Endothelial cell of umbilical vein (primary cell): Measurements from ENCODE around the gene SSC4D. TPM values are rescaled to one million over a fixed set of nuclear protein-coding genes. Genes with fewer than 3 reads are reported as not detected.

Experiments
- BruUV-seq: library from RNA; stranded (reverse); fragments of 400-500 nt; replicated peaks from 2 replicates; lab custom pipeline; 2021; lab: Mats Ljungman, UMichigan
- CTCF ChIA-PET: fragments of 300-600, 350-600 bp; sonication (Branson Sonifier 250); formaldehyde crosslinking; loops from one replicate; lab custom pipeline; 2021; ENCODE audit warnings: antibody characterized with exemption, inconsistent platforms; lab: Charles Lee
- POLR2A ChIA-PET: fragments of 300-600, 350-600 bp; sonication (Branson Sonifier 250); formaldehyde crosslinking; loops from one replicate; lab custom pipeline; 2021; ENCODE audit warnings: antibody characterized with exemption, inconsistent platforms; lab: Charles Lee
- DNase-seq: peaks from one replicate; pipeline ENCODE4 v3.0.0-alpha.2; 2011; ENCODE audit warnings: low read depth, low spot score
- FAIRE-seq: peaks from 2 replicates; lab custom pipeline; 2011; peaks lifted over from hg19 to GRCh38; lab: Jason Lieb, UNC
- H2AFZ ChIP-seq: 2 replicates; pipeline ENCODE4 v1.6.0; 2012; ENCODE audit warnings: low read depth, low read length, control low read depth, inconsistent platforms
- H3K27ac ChIP-seq: 2 replicates; pipeline ENCODE4 v1.5.1; 2011; ENCODE audit warnings: low read depth, mild to moderate bottlenecking, control low read depth, low read length, moderate library complexity; ENCODE audit not compliant: insufficient read depth
- H3K27me3 ChIP-seq, 2 experiments: 2 replicates each; pipeline versions ENCODE4 v1.6.0 to v1.6.1; 2011; ENCODE audit warnings: low read length in 2 of 2, mixed read lengths in 1 of 2; ENCODE audit not compliant: control insufficient read depth in 2 of 2, insufficient read depth in 2 of 2
- H3K36me3 ChIP-seq, 2 experiments: 2 replicates in 1 of 2; 3 replicates in 1 of 2; pipeline ENCODE4 v1.5.1; 2011; ENCODE audit warnings: low read length in 2 of 2, mild to moderate bottlenecking in 1 of 2, moderate library complexity in 1 of 2; ENCODE audit not compliant: control insufficient read depth in 2 of 2, insufficient read depth in 2 of 2; ENCODE audit errors: extremely low read depth in 1 of 2
- H3K4me1 ChIP-seq: 3 replicates; pipeline ENCODE4 v1.5.1; 2011; ENCODE audit warnings: mild to moderate bottlenecking, low read length; ENCODE audit not compliant: control insufficient read depth, insufficient read depth; ENCODE audit errors: extremely low read depth
- H3K4me2 ChIP-seq: 2 replicates; pipeline ENCODE4 v1.6.1; 2011; ENCODE audit warnings: low read length, control low read depth, mixed read lengths; ENCODE audit not compliant: insufficient read depth
- H3K4me3 ChIP-seq, 3 experiments: fragments of 200-600 bp in 1 of 3; sonication (generic), shearing (Covaris generic) in 1 of 3; replicated peaks in 1 of 3; 2 replicates each; pipeline ENCODE4 v1.5.1; 2011 to 2016; ENCODE audit warnings: control low read depth in 3 of 3, low read length in 3 of 3, mild to moderate bottlenecking in 2 of 3, inconsistent platforms in 1 of 3, low read depth in 1 of 3, moderate library complexity in 1 of 3; ENCODE audit not compliant: insufficient read depth in 1 of 3
- H3K79me2 ChIP-seq: 2 replicates; pipeline ENCODE4 v1.6.0; 2012; ENCODE audit warnings: low read length, inconsistent platforms; ENCODE audit not compliant: control insufficient read depth, insufficient read depth
- H3K9ac ChIP-seq: replicated peaks from 2 replicates; pipeline ENCODE3; 2011; ENCODE audit warnings: low read length, control low read depth; ENCODE audit not compliant: insufficient read depth; ENCODE audit errors: extremely low read depth
- H3K9me1 ChIP-seq: replicated peaks from 3 replicates; pipeline ENCODE4 v1.6.0; 2011; ENCODE audit warnings: mild to moderate bottlenecking, low read length; ENCODE audit not compliant: control insufficient read depth, insufficient read depth; ENCODE audit errors: extremely low read depth
- H3K9me3 ChIP-seq: replicated peaks from 2 replicates; pipeline ENCODE4 v1.5.1; 2012; ENCODE audit warnings: low read length, inconsistent platforms; ENCODE audit not compliant: control insufficient read depth, insufficient read depth
- H4K20me1 ChIP-seq: replicated peaks from 2 replicates; pipeline ENCODE3; 2011; ENCODE audit warnings: mild to moderate bottlenecking, low read length; ENCODE audit not compliant: control insufficient read depth, insufficient read depth; ENCODE audit errors: extremely low read depth
- CTCF ChIP-seq, 2 donors: IDR thresholded peaks; 1 replicate in 1 of 2; 2 replicates in 1 of 2; pipeline ENCODE4 v1.5.1; 2011; ENCODE audit warnings: low read length in 2 of 2, mild to moderate bottlenecking in 2 of 2, moderate library complexity in 2 of 2, control low read depth in 1 of 2, inconsistent platforms in 1 of 2, low read depth in 1 of 2; ENCODE audit not compliant: insufficient read depth in 1 of 2; ENCODE audit errors: extremely low read depth in 1 of 2
- EZH2 ChIP-seq: IDR thresholded peaks from 2 replicates; pipeline ENCODE4 v1.6.1; 2012; ENCODE audit warnings: borderline replicate concordance, low read depth, mild to moderate bottlenecking, moderate library complexity, low read length, inconsistent platforms; ENCODE audit not compliant: severe bottlenecking
- FOS ChIP-seq: IDR thresholded peaks from 2 replicates; pipeline ENCODE4 v1.6.1; 2011; ENCODE audit warnings: mild to moderate bottlenecking, low read length, moderate library complexity, borderline replicate concordance; ENCODE audit not compliant: insufficient read depth
- GATA2 ChIP-seq: IDR thresholded peaks from 2 replicates; pipeline ENCODE4 v1.7.0; 2011; ENCODE audit warnings: low read depth, mild to moderate bottlenecking, moderate library complexity, mixed read lengths, low read length; ENCODE audit not compliant: insufficient read length, insufficient read depth
- JUN ChIP-seq: IDR thresholded peaks from 2 replicates; pipeline ENCODE4 v1.6.1; 2011; ENCODE audit warnings: borderline replicate concordance, low read depth; ENCODE audit not compliant: insufficient read length, insufficient read depth
- MAX ChIP-seq: IDR thresholded peaks from 2 replicates; pipeline ENCODE4 v1.6.1; 2011; ENCODE audit not compliant: insufficient read depth, insufficient read length
- MYC ChIP-seq: IDR thresholded peaks from one replicate; pipeline ENCODE4 v1.6.1; 2011; ENCODE audit warnings: mild to moderate bottlenecking, low read depth, low read length
- POLR2A ChIP-seq: IDR thresholded peaks from 2 replicates; pipeline ENCODE4 v1.6.1; 2012; ENCODE audit warnings: low read depth, mild to moderate bottlenecking, control low read depth, low read length
- POLR2AphosphoS5 ChIP-seq: IDR thresholded peaks from 2 replicates; pipeline ENCODE4 v1.6.1; 2012; ENCODE audit warnings: low read depth, mild to moderate bottlenecking, control low read depth, low read length, moderate library complexity; ENCODE audit not compliant: insufficient read depth
- dilution Hi-C: fragments of 300-500 bp; cut with MboI; formaldehyde crosslinking; loops from one replicate; pipeline ENCODE4 v1.15.0; 2019; ENCODE audit warnings: low sequenced_read_pairs; ENCODE audit not compliant: extremely low pct_ligation_motif_present
- intact Hi-C: fragments of 100-400 bp; cut with micrococcal nuclease; formaldehyde crosslinking; loops from one replicate; pipeline ENCODE4 v1.10.0; 2022
- polyA plus RNA-seq, 4 experiments: library from polyadenylated mRNA; depleted of rRNA in 3 of 4; stranded (reverse) in 3 of 4; unstranded in 1 of 4; fragments of >200 nt; gene quantifications; 2 replicates each; pipeline versions ENCODE4 v1.2.1 to v1.2.3, GENCODE V29; 2011 to 2012; ENCODE audit warnings: missing spikeins in 1 of 4
- total RNA-seq: library from RNA; stranded (reverse); gene quantifications from 2 replicates; pipeline ENCODE4 v1.2.3, GENCODE V29; 2021

Gene SSC4D
- total and polyA plus RNA-seq, 2 donors (not counting 3 experiments of a cell fraction or from before 2014, with no cell fraction given), result 0.46 to 0.88 TPM

- ChIA-PET CTCF (no interaction called here), POLR2A (interaction anchor here (0.6 kb wide), 1 partner anchor 55 kb away, joined by 4 read pairs; no protein-coding TSS in a partner anchor)
- H4K20me1 ChIP-seq, result peaks cover 14% of the 10 kb centered on the region
- intact Hi-C loops, result no loop called here
- dilution Hi-C loops, result no loop called here
- TF ChIP-seq POLR2A (no peak), CTCF (IDR thresholded peaks at IDR 0.05; ENCODE audit: extremely low read depth in 1 of 2, insufficient read depth in 1 of 2, low read depth in 1 of 2, low read length in 2 of 2) (no peak), GATA2 (no peak), MYC (no peak), JUN (no peak), EZH2 (no peak), FOS (no peak), POLR2AphosphoS5 (no peak), MAX (no peak)
- DNase-seq (no peak), FAIRE-seq (no peak)
- H3K27ac ChIP-seq, result no peak overlapping the region
- no peak overlapping the region for H3K4me3 ChIP-seq
- no peaks in the 10 kb centered on the region for H3K9me1 ChIP-seq
- H3K9me3 ChIP-seq, result no peaks in the 10 kb centered on the region
- BruUV-seq, result no TSS peak
- no peaks in the 10 kb centered on the region for H3K27me3 ChIP-seq
- H3K36me3 ChIP-seq, result peaks cover 19 to 27% of the 10 kb centered on the region in 2 experiments
- no peak overlapping the region for H3K9ac ChIP-seq
- no peak overlapping the region for H2AFZ ChIP-seq
- no peak overlapping the region for H3K4me2 ChIP-seq
- H3K4me1 ChIP-seq, result peaks cover 36% of the 10 kb centered on the region
- H3K79me2 ChIP-seq, result peaks cover 100% of the 10 kb centered on the region
Measured at GRCh38 chr7:76343294-76343930, 66.1 kb downstream of the SSC4D start.
